ENCODE results near the gene MAOA. TPM values are rescaled to one million over a fixed set of nuclear protein-coding genes. Genes with fewer than 3 reads are reported as not detected.
"Not testable (repeated sequence)": the region's sequence is repeated elsewhere in the genome, so short reads cannot be mapped to it uniquely, and the experiment has no call there.

The MAOA gene
- total RNA-seq, 2 experiments from 2014 or later, result 0.60 to 1.9 TPM

- H3K9me3 Mint-ChIP-seq, result no peaks in the 10 kb centered on the region
- TF ChIP-seq, protein P1, sequence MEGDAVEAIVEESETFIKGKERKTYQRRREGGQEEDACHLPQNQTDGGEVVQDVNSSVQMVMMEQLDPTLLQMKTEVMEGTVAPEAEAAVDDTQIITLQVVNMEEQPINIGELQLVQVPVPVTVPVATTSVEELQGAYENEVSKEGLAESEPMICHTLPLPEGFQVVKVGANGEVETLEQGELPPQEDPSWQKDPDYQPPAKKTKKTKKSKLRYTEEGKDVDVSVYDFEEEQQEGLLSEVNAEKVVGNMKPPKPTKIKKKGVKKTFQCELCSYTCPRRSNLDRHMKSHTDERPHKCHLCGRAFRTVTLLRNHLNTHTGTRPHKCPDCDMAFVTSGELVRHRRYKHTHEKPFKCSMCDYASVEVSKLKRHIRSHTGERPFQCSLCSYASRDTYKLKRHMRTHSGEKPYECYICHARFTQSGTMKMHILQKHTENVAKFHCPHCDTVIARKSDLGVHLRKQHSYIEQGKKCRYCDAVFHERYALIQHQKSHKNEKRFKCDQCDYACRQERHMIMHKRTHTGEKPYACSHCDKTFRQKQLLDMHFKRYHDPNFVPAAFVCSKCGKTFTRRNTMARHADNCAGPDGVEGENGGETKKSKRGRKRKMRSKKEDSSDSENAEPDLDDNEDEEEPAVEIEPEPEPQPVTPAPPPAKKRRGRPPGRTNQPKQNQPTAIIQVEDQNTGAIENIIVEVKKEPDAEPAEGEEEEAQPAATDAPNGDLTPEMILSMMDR (IDR thresholded peaks at IDR 0.05), result no peak
- no peak for DNase-seq
- H3K27me3 Mint-ChIP-seq, result no peaks in the 10 kb centered on the region
- no peaks in the 10 kb centered on the region for H3K36me3 Mint-ChIP-seq (ENCODE audit: low read depth)
- intact Hi-C loops (cut with micrococcal nuclease), result no loop called here
- ChIA-PET CTCF (no interaction called here), POLR2A (no interaction called here)
- H3K4me3 Mint-ChIP-seq, result no peak overlapping the region
- no peaks in the 10 kb centered on the region for H3K4me1 Mint-ChIP-seq (ENCODE audit: low read depth)
- no peak overlapping the region for H3K27ac Mint-ChIP-seq
- no peak for ATAC-seq
Measured at GRCh38 chrX:43720082-43720481, 64.0 kb downstream of the MAOA start.

DNA sequence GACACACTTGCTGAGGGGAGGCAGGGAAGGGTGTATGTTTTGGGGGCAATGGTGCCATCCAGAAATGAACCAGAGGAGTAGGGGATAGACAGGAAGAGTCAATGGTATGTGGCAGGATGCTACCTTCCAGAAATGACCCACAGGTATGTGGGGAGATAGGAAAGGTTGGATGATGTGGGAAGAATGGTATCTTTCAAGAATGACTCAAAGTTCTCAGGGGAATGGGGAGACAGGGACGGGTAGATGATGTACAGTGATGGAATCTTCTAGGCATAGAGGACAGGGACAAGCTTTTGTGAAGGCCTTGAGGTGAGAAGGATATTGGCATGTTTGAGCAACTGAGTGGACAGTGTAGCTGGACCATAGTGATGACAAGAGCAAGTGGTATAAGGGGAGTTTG is 64.9 kb downstream of the MAOA start:
- Mint-ChIP-seq H3K4me3 (no peak overlapping the region), H3K27me3 (no peaks in the 10 kb centered on the region), H3K27ac (no peak overlapping the region), H3K4me1 (ENCODE audit: low read depth) (no peaks in the 10 kb centered on the region), H3K36me3 (ENCODE audit: low read depth) (no peaks in the 10 kb centered on the region), H3K9me3 (no peaks in the 10 kb centered on the region)
- ChIA-PET CTCF (no interaction called here), POLR2A (no interaction called here)
- intact Hi-C loops (cut with micrococcal nuclease), result no loop called here
- no peak for ATAC-seq
- no peak for DNase-seq
- TF ChIP-seq, protein P1 (IDR thresholded peaks at IDR 0.05), result no peak

DNA sequence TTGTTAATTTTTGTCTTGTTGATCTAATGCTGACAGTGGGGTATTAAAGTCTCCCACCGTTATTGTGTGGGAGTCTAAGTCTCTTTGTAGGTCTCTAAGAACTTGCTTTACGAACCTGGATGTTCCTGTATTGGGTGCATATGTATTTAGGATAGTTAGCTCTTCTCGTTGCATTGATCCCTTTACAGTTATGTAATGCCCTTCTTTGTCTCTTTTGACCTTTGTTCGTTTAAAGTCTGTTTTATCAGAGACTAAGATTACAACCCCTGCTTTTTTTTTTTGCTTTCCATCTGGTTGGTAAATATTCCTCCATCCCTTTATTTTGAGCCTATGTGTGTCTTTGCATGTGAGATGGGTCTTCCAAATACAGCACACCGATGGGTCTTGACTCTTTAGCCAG is 69.1 kb downstream of the MAOA start:
- H3K36me3 Mint-ChIP-seq (ENCODE audit: low read depth); H3K4me3 Mint-ChIP-seq; H3K27me3 Mint-ChIP-seq; intact Hi-C loops (cut with micrococcal nuclease); H3K4me1 Mint-ChIP-seq (ENCODE audit: low read depth); POLR2A ChIA-PET; ATAC-seq; H3K27ac Mint-ChIP-seq; H3K9me3 Mint-ChIP-seq; DNase-seq: not testable (repeated sequence)
- CTCF ChIA-PET, result interaction anchor here (0.7 kb wide), 1 partner anchor 102 kb away, joined by 3 read pairs; no protein-coding TSS in a partner anchor

GRCh38 chrX:43727254-43727653 is 71.2 kb downstream of the MAOA start:
- H3K27me3 Mint-ChIP-seq; H3K9me3 Mint-ChIP-seq; DNase-seq; H3K36me3 Mint-ChIP-seq (ENCODE audit: low read depth); H3K4me3 Mint-ChIP-seq; ATAC-seq; POLR2A ChIA-PET; H3K4me1 Mint-ChIP-seq (ENCODE audit: low read depth); intact Hi-C loops (cut with micrococcal nuclease); H3K27ac Mint-ChIP-seq: not testable (repeated sequence)
- CTCF ChIA-PET, result interaction anchor here (1.0 kb wide), 1 partner anchor 14 kb away, joined by 3 read pairs; no protein-coding TSS in a partner anchor

- TF ChIP-seq, protein P1 (IDR thresholded peaks at IDR 0.05), result no peak
- intact Hi-C loops (cut with micrococcal nuclease), result no loop called here
- no peaks in the 10 kb centered on the region for H3K4me1 Mint-ChIP-seq (ENCODE audit: low read depth)
- ATAC-seq (no peak), DNase-seq (no peak)
- CTCF ChIA-PET, result no interaction called here
- no peaks in the 10 kb centered on the region for H3K9me3 Mint-ChIP-seq
- POLR2A ChIA-PET, result no interaction called here
- H3K4me3 Mint-ChIP-seq, result no peak overlapping the region
- H3K27me3 Mint-ChIP-seq, result no peaks in the 10 kb centered on the region
- no peaks in the 10 kb centered on the region for H3K36me3 Mint-ChIP-seq (ENCODE audit: low read depth)
- no peak overlapping the region for H3K27ac Mint-ChIP-seq
Measured at GRCh38 chrX:43728002-43728401, 71.9 kb downstream of the MAOA start.

- ATAC-seq, result no peak
- Mint-ChIP-seq H3K4me3 (no peak overlapping the region), H3K27ac (no peak overlapping the region), H3K4me1 (ENCODE audit: low read depth) (no peaks in the 10 kb centered on the region), H3K27me3 (no peaks in the 10 kb centered on the region), H3K36me3 (ENCODE audit: low read depth) (no peaks in the 10 kb centered on the region), H3K9me3 (no peaks in the 10 kb centered on the region)
- ChIA-PET POLR2A (no interaction called here), CTCF (no interaction called here)
- TF ChIP-seq, protein P1 (IDR thresholded peaks at IDR 0.05), result no peak
- intact Hi-C loops (cut with micrococcal nuclease), result no loop called here
- no peak for DNase-seq
Measured at GRCh38 chrX:43728966-43729365, 72.9 kb downstream of the MAOA start.
